ENCODE measurements around the gene B3GNT4. TPM values are rescaled to one million over a fixed set of nuclear protein-coding genes. Genes with fewer than 3 reads are reported as not detected.

Gene B3GNT4
- total RNA-seq, 1 experiment from 2014 or later, result 1.8 TPM

GRCh38 chr12:122216445-122216844 is 12.9 kb downstream of the B3GNT4 start:
- CTCF ChIA-PET, result no interaction called here
- intact Hi-C loops (cut with micrococcal nuclease), result no loop called here
- no TSS peak for BruUV-seq (replicated peaks)
- Mint-ChIP-seq H3K36me3 (ENCODE audit: insufficient read depth, unreplicated experiment) (peaks cover 96% of the 10 kb centered on the region), H3K9me3 (ENCODE audit: unreplicated experiment) (no peaks in the 10 kb centered on the region), H3K27me3 (ENCODE audit: insufficient read depth, unreplicated experiment) (no peaks in the 10 kb centered on the region), H3K27ac (ENCODE audit: low read depth, unreplicated experiment) (no peak overlapping the region), H3K4me3 (ENCODE audit: unreplicated experiment) (no peak overlapping the region), H3K4me1 (ENCODE audit: insufficient read depth, unreplicated experiment) (no peaks in the 10 kb centered on the region)
- POLR2A ChIA-PET, result interaction anchor here (3.4 kb wide), 1 partner anchor 9 kb away, joined by 24 read pairs; the partner anchor contains the start of gene DIABLO
- no peak for DNase-seq (ENCODE audit: unreplicated experiment)
- TF ChIP-seq CTCF (IDR thresholded peaks at IDR 0.05; ENCODE audit: unreplicated experiment), result no peak

- POLR2A ChIA-PET, result interaction anchor here (0.5 to 4.6 kb wide), 30 partner anchors 10 to 1735 kb away, joined by 3 to 25 read pairs (median 4); partner anchors contain the start of genes B3GNT4, KNTC1, MLXIP and RSRC2
- no peak for TF ChIP-seq CTCF (IDR thresholded peaks at IDR 0.05; ENCODE audit: unreplicated experiment)
- H3K9me3 Mint-ChIP-seq (ENCODE audit: unreplicated experiment), result no peaks in the 10 kb centered on the region
- peak within 1 kb of the TSS; percentile 92 for H3K4me3 Mint-ChIP-seq (ENCODE audit: unreplicated experiment)
- no peaks in the 10 kb centered on the region for H3K27me3 Mint-ChIP-seq (ENCODE audit: insufficient read depth, unreplicated experiment)
- DNase-seq (ENCODE audit: unreplicated experiment), result peak; percentile 99
- BruUV-seq (replicated peaks), result no TSS peak
- CTCF ChIA-PET, result interaction anchor here (0.6 to 1.5 kb wide), 4 partner anchors 129 to 163 kb away, joined by 3 to 4 read pairs (median 4); no protein-coding TSS in a partner anchor
- intact Hi-C loops (cut with micrococcal nuclease), result no loop called here
- H3K36me3 Mint-ChIP-seq (ENCODE audit: insufficient read depth, unreplicated experiment), result peaks cover 48% of the 10 kb centered on the region
- H3K4me1 Mint-ChIP-seq (ENCODE audit: insufficient read depth, unreplicated experiment), result peaks cover 16% of the 10 kb centered on the region
- peak within 1 kb of the TSS; percentile 96 for H3K27ac Mint-ChIP-seq (ENCODE audit: low read depth, unreplicated experiment)
Observed at GRCh38 chr12:122225683-122226365, 22.3 kb downstream of the B3GNT4 start, which contains the start of gene DIABLO. DIABLO (minus strand) TSS chr12:122226052; CDS start chr12:122226014, 38 bp downstream.

- peak overlapping the region; percentile 92 for H3K4me3 Mint-ChIP-seq (ENCODE audit: unreplicated experiment)
- ChIA-PET POLR2A (interaction anchor here (0.5 to 4.6 kb wide), 21 partner anchors 10 to 1734 kb away, joined by 3 to 25 read pairs (median 4); partner anchors contain the start of genes B3GNT4, KNTC1, MLXIP and RSRC2), CTCF (interaction anchor here (0.7 kb wide), 1 partner anchor 195 kb away, joined by 3 read pairs; no protein-coding TSS in a partner anchor)
- H3K27me3 Mint-ChIP-seq (ENCODE audit: insufficient read depth, unreplicated experiment), result no peaks in the 10 kb centered on the region
- H3K27ac Mint-ChIP-seq (ENCODE audit: low read depth, unreplicated experiment), result no peak overlapping the region
- DNase-seq (ENCODE audit: unreplicated experiment), result no peak
- no peak for TF ChIP-seq CTCF (IDR thresholded peaks at IDR 0.05; ENCODE audit: unreplicated experiment)
- BruUV-seq (replicated peaks), result no TSS peak
- H3K36me3 Mint-ChIP-seq (ENCODE audit: insufficient read depth, unreplicated experiment), result peaks cover 48% of the 10 kb centered on the region
- H3K9me3 Mint-ChIP-seq (ENCODE audit: unreplicated experiment), result no peaks in the 10 kb centered on the region
- intact Hi-C loops (cut with micrococcal nuclease), result no loop called here
- peaks cover 16% of the 10 kb centered on the region for H3K4me1 Mint-ChIP-seq (ENCODE audit: insufficient read depth, unreplicated experiment)
Observed at GRCh38 chr12:122226366-122227125, 23.0 kb downstream of the B3GNT4 start.

- intact Hi-C loops (cut with micrococcal nuclease), result no loop called here
- ChIA-PET CTCF (interaction anchor here (0.7 kb wide), 1 partner anchor 526 kb away, joined by 4 read pairs; no protein-coding TSS in a partner anchor), POLR2A (interaction anchor here (0.6 to 4.6 kb wide), 5 partner anchors 11 to 607 kb away, joined by 4 to 25 read pairs (median 19); partner anchors contain the start of genes B3GNT4 and VPS33A)
- H3K4me1 Mint-ChIP-seq (ENCODE audit: insufficient read depth, unreplicated experiment), result peaks cover 16% of the 10 kb centered on the region
- TF ChIP-seq CTCF (IDR thresholded peaks at IDR 0.05; ENCODE audit: unreplicated experiment), result no peak
- peak overlapping the region; percentile 92 for H3K4me3 Mint-ChIP-seq (ENCODE audit: unreplicated experiment)
- DNase-seq (ENCODE audit: unreplicated experiment), result no peak
- no TSS peak for BruUV-seq (replicated peaks)
- no peaks in the 10 kb centered on the region for H3K9me3 Mint-ChIP-seq (ENCODE audit: unreplicated experiment)
- no peaks in the 10 kb centered on the region for H3K27me3 Mint-ChIP-seq (ENCODE audit: insufficient read depth, unreplicated experiment)
- peaks cover 48% of the 10 kb centered on the region for H3K36me3 Mint-ChIP-seq (ENCODE audit: insufficient read depth, unreplicated experiment)
- no peak overlapping the region for H3K27ac Mint-ChIP-seq (ENCODE audit: low read depth, unreplicated experiment)
Observed at GRCh38 chr12:122227341-122227740, 23.8 kb downstream of the B3GNT4 start.

Measured in MCF 10A (cell line).